OCI-LY7 (cell line): ENCODE measurements around the gene XPR1. TPM values are rescaled to one million over a fixed set of nuclear protein-coding genes. Genes with fewer than 3 reads are reported as not detected.

Experiments
- BruUV-seq: library from RNA; stranded (reverse); fragments of 400-500 nt; replicated peaks from 2 replicates; lab custom pipeline; 2021; lab: Mats Ljungman, UMichigan
- CTCF ChIA-PET: fragments of 300-600 bp; sonication (Branson Sonifier 250); formaldehyde crosslinking; loops from one replicate; lab custom pipeline; 2022; ENCODE audit warnings: antibody characterized with exemption; ENCODE audit not compliant: unreplicated experiment; lab: Charles Lee
- POLR2A ChIA-PET: fragments of 300-600 bp; sonication (Branson Sonifier 250); formaldehyde crosslinking; loops from one replicate; lab custom pipeline; 2022; ENCODE audit warnings: antibody characterized with exemption; lab: Charles Lee
- DNase-seq: peaks from one replicate; pipeline ENCODE4 v3.0.0-alpha.2; 2015; ENCODE audit warnings: low spot score
- H2AFZ ChIP-seq: fragments of 200-600 bp; sonication (generic), shearing (Covaris generic); 2 replicates; pipeline ENCODE4 v1.6.1; 2014; ENCODE audit warnings: mild to moderate bottlenecking, antibody characterized with exemption, low read length, moderate library complexity
- H3K27ac ChIP-seq: fragments of 200-600 bp; sonication (generic); 2 replicates; pipeline ENCODE4 v1.5.1; 2014; ENCODE audit warnings: mixed run types, low read depth, mild to moderate bottlenecking, moderate library complexity, low read length, inconsistent platforms; ENCODE audit not compliant: poor library complexity, severe bottlenecking
- H3K36me3 ChIP-seq: fragments of 200-600 bp; sonication (generic); 2 replicates; pipeline ENCODE4 v1.6.1; 2014; ENCODE audit warnings: mild to moderate bottlenecking, antibody characterized with exemption, low read length, moderate library complexity, mixed read lengths; ENCODE audit not compliant: insufficient read depth
- H3K4me1 ChIP-seq: fragments of 200-600 bp; sonication (generic); 2 replicates; pipeline ENCODE4 v1.5.1; 2014; ENCODE audit warnings: mild to moderate bottlenecking, low read length; ENCODE audit not compliant: insufficient read depth, poor library complexity, severe bottlenecking
- H3K4me2 ChIP-seq: fragments of 200-600 bp; sonication (generic); 2 replicates; pipeline ENCODE4 v1.6.1; 2014; ENCODE audit warnings: mild to moderate bottlenecking, low read length
- H3K4me3 ChIP-seq: fragments of 200-600 bp; sonication (generic); 2 replicates; pipeline ENCODE4 v1.5.1; 2014; ENCODE audit warnings: mild to moderate bottlenecking, low read depth, low read length; ENCODE audit not compliant: poor library complexity, severe bottlenecking
- H3K79me2 ChIP-seq: fragments of 200-600 bp; sonication (generic); 2 replicates; pipeline ENCODE4 v1.6.1; 2016; ENCODE audit warnings: low read depth, mild to moderate bottlenecking, low read length, moderate library complexity, mixed read lengths; ENCODE audit not compliant: insufficient read depth
- H3K9me2 ChIP-seq: fragments of 200-600 bp; sonication (generic); 2 replicates; pipeline ENCODE4 v1.6.1; 2016; ENCODE audit warnings: mild to moderate bottlenecking, low read length, mixed read lengths; ENCODE audit not compliant: insufficient read depth
- H3K9me3 ChIP-seq: fragments of 200-600 bp; sonication (generic); 2 replicates; pipeline ENCODE4 v1.6.1; 2014; ENCODE audit warnings: mild to moderate bottlenecking, mixed run types, low read length, mixed read lengths
- H4K20me1 ChIP-seq: fragments of 200-600 bp; sonication (generic); 2 replicates; pipeline ENCODE4 v1.6.1; 2014; ENCODE audit warnings: mild to moderate bottlenecking, antibody characterized with exemption, low read length, moderate library complexity, mixed read lengths; ENCODE audit not compliant: insufficient read depth
- EZH2phosphoT487 ChIP-seq: fragments of 200-600 bp; sonication (generic); IDR thresholded peaks from 2 replicates; pipeline ENCODE4 v1.6.1; 2018; ENCODE audit warnings: low read depth, borderline replicate concordance, mild to moderate bottlenecking, mixed run types, antibody characterized with exemption, low read length, moderate library complexity, mixed read lengths
- intact Hi-C: fragments of 100-400 bp; cut with micrococcal nuclease; formaldehyde crosslinking; loops from one replicate; pipeline ENCODE4 v1.10.0; 2022; ENCODE audit not compliant: unreplicated experiment
- total RNA-seq, 2 experiments: library from RNA; depleted of rRNA in 1 of 2; stranded (reverse); fragments of >200 nt in 1 of 2; shearing (Covaris generic) in 1 of 2; gene quantifications; 2 replicates each; pipeline ENCODE4 v1.2.3, GENCODE V29; 2014 to 2022
- TF ChIP-seq, protein P1 (sequence below): fragments of 200-600 bp; sonication (generic); conservative IDR thresholded peaks from 2 replicates; pipeline ENCODE4 v1.5.1; 2014; ENCODE audit warnings: mild to moderate bottlenecking, antibody characterized with exemption, low read length, moderate library complexity, mixed read lengths

XPR1 gene
- total RNA-seq, 2 experiments from 2014 or later = 8.6 to 17.2 TPM

DNA sequence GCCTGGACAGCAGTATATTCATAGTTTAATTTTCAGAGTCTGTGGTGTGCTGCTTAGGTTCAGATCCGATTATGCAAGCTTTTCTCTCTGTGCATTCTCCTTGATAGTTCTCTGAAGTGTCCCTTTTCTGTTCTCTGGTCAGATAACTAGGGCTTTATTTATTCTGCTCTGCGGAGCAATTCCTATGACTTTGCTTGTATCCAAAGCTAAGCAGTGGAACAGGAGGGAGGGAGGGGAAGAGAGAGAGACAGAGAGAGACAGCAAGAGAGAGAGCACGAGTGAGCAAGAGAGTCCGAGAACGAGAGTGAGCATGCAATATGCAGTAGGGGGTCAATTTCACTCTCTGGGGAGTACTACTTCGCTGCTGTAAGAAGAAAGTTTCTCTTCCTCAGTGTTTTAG, 113.3 kb downstream of the XPR1 start:
- ChIA-PET CTCF (no interaction called here), POLR2A (interaction anchor here (0.7 kb wide), 1 partner anchor 25 kb away, joined by 3 read pairs; no protein-coding TSS in a partner anchor)
- H4K20me1 ChIP-seq = no peaks in the 10 kb centered on the region
- H3K4me3 ChIP-seq = no peak overlapping the region
- DNase-seq = no peak
- no peaks in the 10 kb centered on the region for H3K4me1 ChIP-seq
- no peaks in the 10 kb centered on the region for H3K36me3 ChIP-seq
- BruUV-seq = no TSS peak
- intact Hi-C loops = no loop called here
- H3K27ac ChIP-seq = no peak overlapping the region
- no peak overlapping the region for H3K4me2 ChIP-seq
- no peaks in the 10 kb centered on the region for H3K79me2 ChIP-seq
- H2AFZ ChIP-seq = no peak overlapping the region
- no peaks in the 10 kb centered on the region for H3K9me2 ChIP-seq
- TF ChIP-seq, protein P1, sequence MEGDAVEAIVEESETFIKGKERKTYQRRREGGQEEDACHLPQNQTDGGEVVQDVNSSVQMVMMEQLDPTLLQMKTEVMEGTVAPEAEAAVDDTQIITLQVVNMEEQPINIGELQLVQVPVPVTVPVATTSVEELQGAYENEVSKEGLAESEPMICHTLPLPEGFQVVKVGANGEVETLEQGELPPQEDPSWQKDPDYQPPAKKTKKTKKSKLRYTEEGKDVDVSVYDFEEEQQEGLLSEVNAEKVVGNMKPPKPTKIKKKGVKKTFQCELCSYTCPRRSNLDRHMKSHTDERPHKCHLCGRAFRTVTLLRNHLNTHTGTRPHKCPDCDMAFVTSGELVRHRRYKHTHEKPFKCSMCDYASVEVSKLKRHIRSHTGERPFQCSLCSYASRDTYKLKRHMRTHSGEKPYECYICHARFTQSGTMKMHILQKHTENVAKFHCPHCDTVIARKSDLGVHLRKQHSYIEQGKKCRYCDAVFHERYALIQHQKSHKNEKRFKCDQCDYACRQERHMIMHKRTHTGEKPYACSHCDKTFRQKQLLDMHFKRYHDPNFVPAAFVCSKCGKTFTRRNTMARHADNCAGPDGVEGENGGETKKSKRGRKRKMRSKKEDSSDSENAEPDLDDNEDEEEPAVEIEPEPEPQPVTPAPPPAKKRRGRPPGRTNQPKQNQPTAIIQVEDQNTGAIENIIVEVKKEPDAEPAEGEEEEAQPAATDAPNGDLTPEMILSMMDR = no peak
- H3K9me3 ChIP-seq = no peaks in the 10 kb centered on the region

DNA sequence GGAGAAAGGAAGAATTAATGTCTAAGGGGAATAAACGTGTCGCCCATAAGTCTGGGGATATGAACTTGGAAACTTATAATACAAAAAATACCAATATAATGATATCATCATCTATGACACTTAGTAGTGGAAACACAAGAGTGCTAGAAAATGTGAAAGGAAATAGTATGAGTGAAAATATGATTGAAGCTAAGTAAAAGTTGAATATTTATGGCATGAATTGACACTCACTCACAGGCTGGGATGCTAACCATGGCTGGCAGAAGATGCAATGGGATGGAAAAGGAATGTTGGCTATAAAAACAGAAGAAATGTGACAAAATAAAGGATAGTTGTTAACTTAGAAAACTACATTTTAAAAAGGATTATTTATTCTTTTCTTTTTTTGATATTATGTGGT, 120.1 kb downstream of the XPR1 start:
- Histone ChIP-seq H3K4me1 (no peaks in the 10 kb centered on the region), H3K4me3 (no peak overlapping the region), H3K9me3 (no peaks in the 10 kb centered on the region), H4K20me1 (no peaks in the 10 kb centered on the region), H3K9me2 (no peaks in the 10 kb centered on the region), H3K36me3 (no peaks in the 10 kb centered on the region), H3K79me2 (no peaks in the 10 kb centered on the region), H2AFZ (no peak overlapping the region), H3K4me2 (no peak overlapping the region), H3K27ac (no peak overlapping the region)
- POLR2A ChIA-PET = no interaction called here
- no TSS peak for BruUV-seq
- CTCF ChIA-PET = no interaction called here
- intact Hi-C loops = no loop called here
- TF ChIP-seq EZH2phosphoT487 = no peak
- TF ChIP-seq, protein P1 = no peak
- no peak for DNase-seq

DNA sequence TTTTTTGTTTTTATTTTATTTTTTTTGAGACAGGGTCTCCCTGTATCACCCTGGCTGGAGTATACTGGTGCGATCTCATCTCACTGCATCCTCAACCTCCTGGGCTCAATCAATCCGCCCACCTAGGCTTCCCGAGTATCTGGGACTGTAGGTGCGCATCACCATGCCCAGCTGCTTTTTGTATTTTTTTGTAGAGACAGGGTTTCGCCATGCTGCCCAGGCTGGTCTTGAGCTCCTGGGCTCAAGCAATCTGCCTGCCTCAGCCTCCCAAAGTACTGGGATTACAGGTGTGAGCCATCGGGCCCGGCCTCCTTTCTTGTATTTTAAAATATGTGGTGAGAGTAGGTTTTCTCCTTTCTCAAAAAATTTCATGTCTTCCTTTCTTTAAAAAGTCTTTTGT, 122.6 kb downstream of the XPR1 start:
- Histone ChIP-seq H3K4me2 (no peak overlapping the region), H2AFZ (no peak overlapping the region), H3K4me3 (no peak overlapping the region), H4K20me1 (no peaks in the 10 kb centered on the region), H3K79me2 (no peaks in the 10 kb centered on the region), H3K4me1 (no peaks in the 10 kb centered on the region), H3K9me2 (no peaks in the 10 kb centered on the region), H3K36me3 (no peaks in the 10 kb centered on the region), H3K9me3 (no peaks in the 10 kb centered on the region), H3K27ac (no peak overlapping the region)
- CTCF ChIA-PET = no interaction called here
- POLR2A ChIA-PET = no interaction called here
- intact Hi-C loops = no loop called here
- no TSS peak for BruUV-seq
- TF ChIP-seq, protein P1 = no peak
- no peak for DNase-seq
